ENCODE measurements around the gene WNT16.
"Not testable (repeated sequence)": the region's sequence is repeated elsewhere in the genome, so short reads cannot be mapped to it uniquely, and the experiment has no call there.

WNT16 gene

DNA sequence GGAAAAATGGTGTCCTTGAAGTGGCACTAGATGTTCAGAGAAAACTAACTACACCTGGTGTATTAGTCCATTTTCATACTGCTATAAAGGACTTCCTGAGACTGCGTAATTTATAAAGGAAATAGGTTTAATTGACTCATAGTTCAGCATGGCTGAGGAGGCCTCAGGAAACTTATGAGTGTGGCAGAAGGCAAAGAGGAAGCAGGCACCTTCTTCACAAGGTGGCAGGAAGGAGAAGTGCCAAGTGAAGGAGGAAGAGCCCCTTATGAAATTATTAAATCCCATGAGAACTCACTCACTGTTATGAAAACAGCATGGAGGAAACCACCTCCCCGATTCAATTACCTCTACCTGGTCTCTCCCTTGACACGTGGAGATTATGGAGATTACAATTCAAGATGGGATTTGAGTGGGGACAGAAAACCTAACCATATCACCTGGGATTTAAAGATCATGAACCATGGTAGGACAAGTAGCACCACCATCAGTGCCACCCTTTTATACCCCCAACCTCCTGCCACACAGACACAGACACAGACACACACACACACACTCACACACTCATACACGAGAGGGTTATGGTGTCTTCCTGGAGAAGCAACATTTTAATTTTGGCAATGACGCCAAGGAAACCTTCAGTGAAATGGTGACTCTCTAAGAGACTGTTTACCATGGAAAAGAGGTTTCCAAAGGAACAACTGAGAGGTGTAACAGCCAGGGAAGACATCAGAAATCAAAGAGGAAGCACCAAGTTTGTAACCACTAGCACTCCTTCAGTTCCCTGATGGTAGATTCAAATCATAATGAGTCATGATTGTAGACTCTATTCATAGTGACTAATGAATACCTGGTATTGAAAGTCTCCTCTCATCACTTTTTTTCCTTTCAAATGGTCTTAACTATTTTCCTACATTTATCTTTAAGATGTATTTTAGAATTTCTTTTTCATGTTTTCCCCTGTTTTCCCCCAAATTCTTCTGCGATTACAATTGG, 41.8 kb upstream of the WNT16 start:
- TF ChIP-seq SUZ12 (IDR thresholded peaks at IDR 0.05; ENCODE audit: extremely low read depth, insufficient read depth, insufficient read length): no peak
- TF ChIP-seq ZNF274 (IDR thresholded peaks at IDR 0.05; ENCODE audit: low read depth, low read length): no peak
- no peak for TF ChIP-seq YY1 (IDR thresholded peaks at IDR 0.05; ENCODE audit: insufficient read depth, insufficient read length)
- Histone ChIP-seq H3K36me3 (ENCODE audit: insufficient read depth, insufficient read length, low read length) (no peaks in the 10 kb centered on the region), H3K9me3 (ENCODE audit: insufficient read depth, low read length) (peaks cover 15% of the 10 kb centered on the region; the same call in 1 of the 2 replicates), H3K9ac (ENCODE audit: insufficient read length, low read depth) (no peak overlapping the region), H3K4me1 (ENCODE audit: insufficient read depth, insufficient read length) (no peaks in the 10 kb centered on the region), H3K27me3 (ENCODE audit: insufficient read depth, insufficient read length) (no peaks in the 10 kb centered on the region), H3K4me3 (ENCODE audit: insufficient read length, low read depth) (no peak overlapping the region)
- DNase-seq (ENCODE audit: low read depth, low spot score): no peak

DNA sequence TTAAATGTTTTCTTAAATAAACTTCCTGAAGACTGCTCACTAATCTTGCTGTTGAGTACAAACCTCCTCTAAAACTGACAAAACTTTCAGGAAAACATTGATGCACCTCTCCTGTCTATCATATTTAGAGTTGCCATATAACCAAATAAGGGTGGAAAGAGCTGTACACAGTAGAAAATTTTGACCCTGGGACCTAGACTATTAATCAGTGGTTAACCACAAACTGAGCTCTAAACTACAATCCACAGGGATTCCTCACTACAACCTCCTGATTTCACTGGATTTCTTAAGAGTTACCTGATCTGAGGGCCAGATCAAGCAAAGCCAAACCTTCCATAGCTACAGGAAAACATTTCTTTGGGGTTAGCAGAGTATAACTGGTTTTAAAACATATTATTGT, 39.9 kb upstream of the WNT16 start:
- Histone ChIP-seq H3K4me1 (ENCODE audit: insufficient read depth, insufficient read length) (no peaks in the 10 kb centered on the region), H3K36me3 (ENCODE audit: insufficient read depth, insufficient read length, low read length) (no peaks in the 10 kb centered on the region), H3K9me3 (ENCODE audit: insufficient read depth, low read length) (peaks cover 11% of the 10 kb centered on the region; the same call in 1 of the 2 replicates), H3K4me3 (ENCODE audit: insufficient read length, low read depth) (no peak overlapping the region), H3K27me3 (ENCODE audit: insufficient read depth, insufficient read length) (no peaks in the 10 kb centered on the region), H3K9ac (ENCODE audit: insufficient read length, low read depth) (no peak overlapping the region)
- DNase-seq (ENCODE audit: low read depth, low spot score): no peak
- TF ChIP-seq ZNF274 (IDR thresholded peaks at IDR 0.05; ENCODE audit: low read depth, low read length) (no peak), SUZ12 (IDR thresholded peaks at IDR 0.05; ENCODE audit: extremely low read depth, insufficient read depth, insufficient read length) (no peak), YY1 (IDR thresholded peaks at IDR 0.05; ENCODE audit: insufficient read depth, insufficient read length) (no peak)

DNA sequence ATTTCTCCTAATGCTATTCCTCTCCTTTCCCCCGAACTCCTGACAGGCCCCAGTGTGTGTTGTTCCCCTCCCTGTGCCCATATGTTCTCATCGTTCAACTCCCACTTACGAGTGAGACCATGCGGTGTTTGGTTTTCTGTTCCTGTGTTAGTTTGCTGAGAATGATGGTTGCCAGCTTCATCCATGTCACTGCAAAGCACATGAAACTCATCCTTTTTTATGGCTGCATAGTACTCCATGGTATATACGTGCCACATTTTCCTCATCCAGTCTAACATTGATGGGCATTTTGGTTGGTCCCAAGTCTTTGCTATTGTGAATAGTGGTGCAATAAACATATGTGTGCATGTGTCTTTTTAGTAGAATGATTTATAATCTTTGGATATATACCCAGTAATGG, 38.9 kb upstream of the WNT16 start:
- H3K4me1 ChIP-seq (ENCODE audit: insufficient read depth, insufficient read length); DNase-seq (ENCODE audit: low read depth, low spot score); H3K9me3 ChIP-seq (ENCODE audit: insufficient read depth, low read length); H3K4me3 ChIP-seq (ENCODE audit: insufficient read length, low read depth); H3K9ac ChIP-seq (ENCODE audit: insufficient read length, low read depth); H3K36me3 ChIP-seq (ENCODE audit: insufficient read depth, insufficient read length, low read length); H3K27me3 ChIP-seq (ENCODE audit: insufficient read depth, insufficient read length): not testable (repeated sequence)

DNA sequence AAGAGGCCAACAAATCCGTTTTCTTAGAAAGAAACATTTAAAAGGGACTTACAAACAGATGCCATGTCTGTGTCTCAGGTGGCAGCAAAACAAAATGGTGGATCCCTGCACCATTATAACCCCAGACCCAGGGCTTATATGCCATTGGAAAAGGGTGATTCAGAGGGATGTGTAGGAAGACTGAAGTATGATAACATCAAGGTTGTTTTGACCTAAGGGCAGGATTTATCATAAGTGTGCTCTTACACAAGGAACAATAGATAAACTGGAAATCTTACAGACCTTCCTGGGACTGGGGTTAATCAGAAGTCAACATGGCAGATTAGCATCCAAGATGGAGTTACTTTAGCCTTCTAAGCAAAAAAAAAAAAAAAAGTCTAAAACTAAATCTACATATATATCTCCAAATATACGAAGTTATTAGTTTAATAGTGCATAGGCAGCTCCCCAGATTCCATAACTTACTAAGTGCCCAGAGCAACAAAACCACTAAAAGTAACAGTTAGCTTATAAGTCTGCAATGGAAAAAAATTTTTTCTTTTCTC, 34.3 kb upstream of the WNT16 start:
- no peak overlapping the region for H3K9ac ChIP-seq (ENCODE audit: insufficient read length, low read depth)
- H3K4me3 ChIP-seq (ENCODE audit: insufficient read length, low read depth): no peak overlapping the region
- H3K36me3 ChIP-seq (ENCODE audit: insufficient read depth, insufficient read length, low read length): no peaks in the 10 kb centered on the region
- no peaks in the 10 kb centered on the region for H3K27me3 ChIP-seq (ENCODE audit: insufficient read depth, insufficient read length)
- H3K9me3 ChIP-seq (ENCODE audit: insufficient read depth, low read length): no peaks in the 10 kb centered on the region
- H3K4me1 ChIP-seq (ENCODE audit: insufficient read depth, insufficient read length): no peaks in the 10 kb centered on the region
- TF ChIP-seq ZNF274 (IDR thresholded peaks at IDR 0.05; ENCODE audit: low read depth, low read length): no peak
- no peak for DNase-seq (ENCODE audit: low read depth, low spot score)

DNA sequence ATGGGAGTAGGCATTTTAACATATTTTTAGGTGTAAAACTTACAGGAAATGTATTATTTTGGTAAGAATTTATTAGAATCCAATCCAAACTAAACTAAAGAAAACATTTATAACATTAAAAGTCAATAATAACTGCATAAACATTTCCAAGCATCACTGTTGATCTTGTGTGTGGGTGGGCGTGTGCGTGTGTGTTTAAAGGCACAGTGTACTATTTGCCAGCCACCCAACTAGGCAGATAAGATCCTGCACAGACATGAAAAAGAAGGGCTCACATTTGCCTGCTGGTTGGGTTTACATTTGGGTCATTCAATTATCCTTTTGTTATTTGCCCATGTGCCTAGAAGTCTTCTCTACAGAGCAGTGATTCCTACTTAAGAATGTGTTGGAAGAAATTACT, 31.0 kb upstream of the WNT16 start:
- H3K9ac ChIP-seq (ENCODE audit: insufficient read length, low read depth): no peak overlapping the region
- H3K9me3 ChIP-seq (ENCODE audit: insufficient read depth, low read length): no peaks in the 10 kb centered on the region
- H3K27me3 ChIP-seq (ENCODE audit: insufficient read depth, insufficient read length): no peaks in the 10 kb centered on the region
- no peak overlapping the region for H3K4me3 ChIP-seq (ENCODE audit: insufficient read length, low read depth)
- no peak for DNase-seq (ENCODE audit: low read depth, low spot score)
- TF ChIP-seq ZNF274 (IDR thresholded peaks at IDR 0.05; ENCODE audit: low read depth, low read length) (no peak), SUZ12 (IDR thresholded peaks at IDR 0.05; ENCODE audit: extremely low read depth, insufficient read depth, insufficient read length) (no peak), YY1 (IDR thresholded peaks at IDR 0.05; ENCODE audit: insufficient read depth, insufficient read length) (no peak)
- no peaks in the 10 kb centered on the region for H3K36me3 ChIP-seq (ENCODE audit: insufficient read depth, insufficient read length, low read length)
- H3K4me1 ChIP-seq (ENCODE audit: insufficient read depth, insufficient read length): no peaks in the 10 kb centered on the region

DNA sequence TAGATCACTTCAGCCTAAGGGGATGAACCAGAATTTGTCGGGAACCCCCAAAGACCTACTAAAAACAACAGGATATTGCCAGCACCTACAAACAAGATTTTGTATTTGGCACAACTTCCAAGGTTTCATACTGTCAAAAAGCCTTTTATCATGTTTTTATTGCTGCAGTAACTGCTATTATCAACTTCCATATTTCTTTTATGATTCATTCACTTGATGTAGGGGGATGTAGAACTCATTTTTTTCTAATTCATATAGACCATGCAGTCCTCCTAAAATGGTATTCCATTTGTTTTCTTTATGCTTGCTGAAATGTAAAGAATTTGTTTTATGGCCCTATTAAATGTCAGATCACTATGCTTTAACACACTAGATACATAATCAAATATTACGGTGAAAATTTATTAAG, 30.0 kb upstream of the WNT16 start:
- H3K4me1 ChIP-seq (ENCODE audit: insufficient read depth, insufficient read length): no peaks in the 10 kb centered on the region
- no peaks in the 10 kb centered on the region for H3K9me3 ChIP-seq (ENCODE audit: insufficient read depth, low read length)
- no peaks in the 10 kb centered on the region for H3K27me3 ChIP-seq (ENCODE audit: insufficient read depth, insufficient read length)
- H3K36me3 ChIP-seq (ENCODE audit: insufficient read depth, insufficient read length, low read length): no peaks in the 10 kb centered on the region
- no peak for DNase-seq (ENCODE audit: low read depth, low spot score)
- H3K4me3 ChIP-seq (ENCODE audit: insufficient read length, low read depth): no peak overlapping the region
- no peak for TF ChIP-seq YY1 (IDR thresholded peaks at IDR 0.05; ENCODE audit: insufficient read depth, insufficient read length)
- no peak for TF ChIP-seq SUZ12 (IDR thresholded peaks at IDR 0.05; ENCODE audit: extremely low read depth, insufficient read depth, insufficient read length)
- no peak for TF ChIP-seq ZNF274 (IDR thresholded peaks at IDR 0.05; ENCODE audit: low read depth, low read length)
- H3K9ac ChIP-seq (ENCODE audit: insufficient read length, low read depth): no peak overlapping the region

DNA sequence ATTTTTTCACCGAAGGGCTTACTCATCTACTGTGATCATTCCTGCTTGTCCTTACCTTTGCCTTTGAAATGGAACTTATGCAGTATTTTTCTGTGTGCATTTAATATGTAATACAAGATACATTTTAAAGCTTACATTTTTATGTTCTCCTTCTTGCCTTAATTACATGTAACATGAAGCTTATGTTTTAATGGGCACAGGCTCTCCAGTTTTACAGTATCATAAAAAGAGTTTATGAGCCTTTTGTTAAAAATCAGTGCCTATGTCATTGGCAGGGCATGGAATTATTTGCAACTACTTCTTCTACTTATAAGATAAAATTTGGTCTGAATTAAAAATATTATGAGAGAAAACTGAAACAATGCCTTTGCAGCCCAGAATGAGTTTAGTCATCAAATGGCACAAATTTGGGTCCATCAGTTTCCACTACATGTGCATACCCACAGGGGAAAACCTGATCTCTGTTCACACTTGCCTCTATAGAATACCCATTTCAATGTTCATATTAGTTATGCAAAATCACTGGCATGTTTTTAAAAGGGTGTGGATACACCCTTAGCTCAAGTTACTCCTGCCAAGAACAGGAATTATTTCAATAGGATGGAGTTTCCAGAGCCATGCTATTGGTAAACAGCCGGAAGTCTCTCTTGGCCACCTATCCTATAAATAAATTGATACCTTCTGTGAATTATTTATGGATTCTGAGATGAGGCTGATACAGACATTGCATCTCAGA, 27.9 kb upstream of the WNT16 start:
- H3K36me3 ChIP-seq (ENCODE audit: insufficient read depth, insufficient read length, low read length): no peaks in the 10 kb centered on the region

More for the DNA sequence above, 27.9 kb upstream of the WNT16 start:
- Histone ChIP-seq H3K9me3 (ENCODE audit: insufficient read depth, low read length) (no peaks in the 10 kb centered on the region), H3K4me1 (ENCODE audit: insufficient read depth, insufficient read length) (no peaks in the 10 kb centered on the region), H3K27me3 (ENCODE audit: insufficient read depth, insufficient read length) (no peaks in the 10 kb centered on the region), H3K9ac (ENCODE audit: insufficient read length, low read depth) (no peak overlapping the region), H3K4me3 (ENCODE audit: insufficient read length, low read depth) (no peak overlapping the region)
- TF ChIP-seq ZNF274 (IDR thresholded peaks at IDR 0.05; ENCODE audit: low read depth, low read length) (no peak), SUZ12 (IDR thresholded peaks at IDR 0.05; ENCODE audit: extremely low read depth, insufficient read depth, insufficient read length) (no peak), YY1 (IDR thresholded peaks at IDR 0.05; ENCODE audit: insufficient read depth, insufficient read length) (no peak)
- DNase-seq (ENCODE audit: low read depth, low spot score): no peak

All from NT2/D1 (cell line).